Measurements from ENCODE around the gene DNAH9. TPM values are rescaled to one million over a fixed set of nuclear protein-coding genes. Genes with fewer than 3 reads are reported as not detected.

Gene DNAH9
- total RNA-seq, 1 experiment from 2014 or later, result 0.22 TPM

GRCh38 chr17:11952610-11953009 lies 354.3 kb downstream of the DNAH9 start:
- H2BK15ac ChIP-seq (ENCODE audit: low read depth, low read length), result no peak overlapping the region
- H3K18ac ChIP-seq (ENCODE audit: insufficient read length, low read depth, low read length), result no peak overlapping the region
- H3K4me1 ChIP-seq (ENCODE audit: insufficient read depth, low read length), result no peaks in the 10 kb centered on the region; the same call in 1 of the 2 replicates
- no peaks in the 10 kb centered on the region for H4K20me1 ChIP-seq (ENCODE audit: control insufficient read depth, insufficient read depth, insufficient read length)
- DNase-seq, result no peak
- WGBS (ENCODE audit: extremely low coverage, insufficient read length, low lambda C conversion rate), result no CpG with 5 or more reads among the region's 3 CpGs
- Mint-ChIP-seq H3K9me3 (peaks cover 24 to 28% of the 10 kb centered on the region in 2 experiments), H3K4me1 (peaks cover 4 to 5% of the 10 kb centered on the region in 2 experiments; a peak in 1 of 4 replicates), H3K4me3 (no peak overlapping the region), H3K27ac (no peak overlapping the region), H3K27me3 (ENCODE audit: low read depth) (no peaks in the 10 kb centered on the region), H3K36me3 (ENCODE audit: insufficient read depth in 1 of 3, low read depth in 3 of 3) (peaks cover 10 to 24% (median 16%) of the 10 kb centered on the region in 3 experiments)
- H3K27me3 ChIP-seq (ENCODE audit: insufficient read depth, low read length), result no peaks in the 10 kb centered on the region
- H4K8ac ChIP-seq (replicated peaks; ENCODE audit: insufficient read length, low read depth, low read length), result no peak overlapping the region
- no peak overlapping the region for H2BK5ac ChIP-seq (ENCODE audit: insufficient read length, low read length)
- peaks cover 12% of the 10 kb centered on the region for H3K9me3 ChIP-seq (ENCODE audit: control insufficient read depth, low read depth, low read length)
- no peak overlapping the region for H2BK120ac ChIP-seq (ENCODE audit: low read depth, low read length, poor library complexity, severe bottlenecking)
- H3K4me2 ChIP-seq (ENCODE audit: insufficient read depth, insufficient read length, low read length), result no peak overlapping the region
- H3K23me2 ChIP-seq (ENCODE audit: insufficient read length, low read depth, low read length, poor library complexity, severe bottlenecking), result no peaks in the 10 kb centered on the region
- TF ChIP-seq CTCF (conservative IDR thresholded peaks at IDR 0.05), result no peak
- H3K9ac ChIP-seq (ENCODE audit: extremely low read depth, insufficient read length, low read length), result no peak overlapping the region
- no peak overlapping the region for H2AK5ac ChIP-seq (ENCODE audit: insufficient read length, low read length)
- H3K79me1 ChIP-seq (ENCODE audit: insufficient read depth, low read depth, low read length, poor library complexity, severe bottlenecking), result no peaks in the 10 kb centered on the region
- no peak overlapping the region for H3K23ac ChIP-seq (ENCODE audit: insufficient read length, low read depth, low read length)
- no peak overlapping the region for H3K4ac ChIP-seq (ENCODE audit: low read depth, low read length)
- no peak overlapping the region for H4K5ac ChIP-seq (ENCODE audit: insufficient read length, low read depth, low read length)
- no peak overlapping the region for H3K14ac ChIP-seq (ENCODE audit: insufficient read depth, low read length)
- no peak overlapping the region for H2BK20ac ChIP-seq (ENCODE audit: low read depth, low read length, poor library complexity, severe bottlenecking)
- no peak overlapping the region for H3K27ac ChIP-seq (ENCODE audit: insufficient read length, low read depth, low read length)
- no peak overlapping the region for H2BK12ac ChIP-seq (ENCODE audit: insufficient read length, low read depth, low read length)
- H4K91ac ChIP-seq (ENCODE audit: insufficient read length, low read depth, low read length), result no peak overlapping the region
- no peaks in the 10 kb centered on the region for H3K79me2 ChIP-seq (ENCODE audit: insufficient read depth, low read length)
- no peak overlapping the region for H2AFZ ChIP-seq (ENCODE audit: low read length)
- H3T11ph ChIP-seq (ENCODE audit: low read length), result no peak overlapping the region
- no peak overlapping the region for H3K56ac ChIP-seq (ENCODE audit: insufficient read length, low read depth, low read length)
